GM19023 (cell line): ENCODE results near the gene MSRB2.

Experiments
- ATAC-seq: cut with Tn5 transposase; IDR thresholded peaks from one replicate; pipeline ENCODE4 v1.9.1; 2021; ENCODE audit warnings: mild to moderate bottlenecking, moderate library complexity; ENCODE audit not compliant: unreplicated experiment

The MSRB2 gene

GRCh38 chr10:23171232-23171876 lies 76.0 kb downstream of the MSRB2 start:
- no peak for ATAC-seq
